Neural progenitor cell (in vitro differentiated cells): Measurements from ENCODE around the gene ATP6V0A4. TPM values are rescaled to one million over a fixed set of nuclear protein-coding genes. Genes with fewer than 3 reads are reported as not detected.
"Not testable (repeated sequence)": the region's sequence is repeated elsewhere in the genome, so short reads cannot be mapped to it uniquely, and the experiment has no call there.

Experiments used
- DNase-seq: peaks from one replicate; pipeline ENCODE4 v3.0.0-alpha.2; 2016; ENCODE audit warnings: low spot score
- H2AFZ ChIP-seq: fragments of 200-600 bp; sonication (generic); replicated peaks from 2 replicates; pipeline ENCODE4 v1.6.1; 2016; ENCODE audit warnings: antibody characterized with exemption
- H3F3A ChIP-seq: fragments of 200-600 bp; sonication (generic); 2 replicates; pipeline ENCODE4 v1.6.1; 2016; ENCODE audit warnings: antibody characterized with exemption, low read depth
- H3K27ac ChIP-seq: fragments of 200-600 bp; sonication (generic); 2 replicates; pipeline ENCODE4 v1.5.1; 2016; ENCODE audit warnings: mild to moderate bottlenecking
- H3K27me3 ChIP-seq: fragments of 200-600 bp; sonication (generic); 2 replicates; pipeline ENCODE4 v1.6.1; 2016; ENCODE audit warnings: mild to moderate bottlenecking, moderate library complexity
- H3K36me3 ChIP-seq: fragments of 200-600 bp; sonication (generic); 2 replicates; pipeline ENCODE4 v1.5.1; 2016
- H3K4me1 ChIP-seq: fragments of 200-600 bp; sonication (generic); 2 replicates; pipeline ENCODE4 v1.6.1; 2016; ENCODE audit warnings: mixed run types
- H3K4me2 ChIP-seq: fragments of 200-600 bp; sonication (generic); 2 replicates; pipeline ENCODE4 v1.6.1; 2016
- H3K4me3 ChIP-seq: fragments of 200-600 bp; sonication (generic); 2 replicates; pipeline ENCODE4 v1.5.1; 2016
- H3K79me2 ChIP-seq: fragments of 200-600 bp; sonication (generic); 2 replicates; pipeline ENCODE4 v1.6.1; 2016; ENCODE audit warnings: low read depth
- H3K9ac ChIP-seq: fragments of 200-600 bp; sonication (generic); 2 replicates; pipeline ENCODE4 v1.6.1; 2016
- H3K9me3 ChIP-seq: fragments of 200-600 bp; sonication (generic); 2 replicates; pipeline ENCODE4 v1.5.1; 2016; ENCODE audit warnings: low read depth
- H4K20me1 ChIP-seq: fragments of 200-600 bp; sonication (generic); 2 replicates; pipeline ENCODE4 v1.6.1; 2016; ENCODE audit warnings: low read depth
- H3K27ac Mint-ChIP-seq: 3 replicates; pipeline ENCODE4 v1.8.0; 2021; ENCODE audit warnings: mixed read lengths
- H3K27me3 Mint-ChIP-seq: 2 replicates; pipeline ENCODE4 v1.8.0; 2022; ENCODE audit warnings: low read depth, mild to moderate bottlenecking, inconsistent platforms, moderate library complexity, mixed read lengths; ENCODE audit not compliant: insufficient read depth
- H3K36me3 Mint-ChIP-seq: 3 replicates; pipeline ENCODE4 v1.8.0; 2021; ENCODE audit warnings: mixed read lengths
- H3K4me1 Mint-ChIP-seq: 3 replicates; pipeline ENCODE4 v1.8.0; 2021; ENCODE audit warnings: mixed read lengths
- H3K4me3 Mint-ChIP-seq: 3 replicates; pipeline ENCODE4 v1.8.0; 2021; ENCODE audit warnings: mild to moderate bottlenecking, moderate library complexity, mixed read lengths
- H3K9me3 Mint-ChIP-seq: 3 replicates; pipeline ENCODE4 v1.8.0; 2020; ENCODE audit warnings: mixed read lengths
- EZH2 ChIP-seq: fragments of 200-600 bp; sonication (generic); IDR thresholded peaks from 2 replicates; pipeline ENCODE4 v1.6.1; 2017; ENCODE audit warnings: antibody characterized with exemption, mild to moderate bottlenecking, moderate library complexity
- EZH2phosphoT487 ChIP-seq: fragments of 200-600 bp; sonication (generic); IDR thresholded peaks from 2 replicates; pipeline ENCODE4 v1.6.1; 2017; ENCODE audit warnings: antibody characterized with exemption
- total RNA-seq: library from RNA; depleted of rRNA; stranded (reverse); fragments of >200 nt; gene quantifications from 2 replicates; pipeline ENCODE4 v1.2.3, GENCODE V29; 2015; ENCODE audit warnings: low replicate concordance
- TF ChIP-seq, protein P1 (sequence below): fragments of 200-600 bp; sonication (generic); IDR thresholded peaks from 2 replicates; pipeline ENCODE4 v1.5.1; 2017; ENCODE audit warnings: antibody characterized with exemption, mild to moderate bottlenecking

Gene ATP6V0A4
- total RNA-seq, 1 donor from 2014 or later: 0.36 TPM

DNA sequence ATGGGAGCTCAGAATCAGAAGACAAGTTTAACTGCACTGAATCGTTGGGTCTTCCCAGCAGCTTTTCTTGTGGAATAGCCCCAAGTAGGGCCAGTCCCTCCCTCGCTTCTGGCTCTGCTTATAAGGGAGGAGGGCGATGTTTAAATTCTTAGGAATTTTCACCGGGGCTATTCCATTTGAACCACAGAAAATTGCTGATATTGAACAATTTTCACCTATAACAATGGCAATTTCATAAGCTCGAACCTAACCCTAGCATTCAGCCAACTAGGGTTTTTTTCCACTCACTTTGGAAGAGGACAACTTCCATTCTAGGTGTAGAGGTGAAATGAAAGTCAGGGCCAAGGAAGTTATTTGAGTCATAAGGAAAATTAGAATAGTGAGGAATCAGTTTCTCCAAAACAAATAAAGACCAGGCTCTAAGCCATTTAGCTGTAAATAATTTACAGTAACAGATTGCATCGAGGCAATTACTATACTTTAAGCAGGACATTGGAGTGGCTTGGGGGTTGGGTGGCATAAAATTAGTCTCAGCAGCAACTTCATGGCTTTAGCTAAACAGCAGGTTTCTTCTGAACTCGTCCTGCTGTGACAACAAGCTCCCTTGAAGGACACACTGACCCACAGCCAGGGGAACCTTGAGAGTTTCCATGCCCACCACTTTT lies 1.5 kb upstream of the ATP6V0A4 start:
- Histone ChIP-seq H3K9me3 (no peaks in the 10 kb centered on the region), H3K27ac (no peak overlapping the region), H3F3A (no peaks in the 10 kb centered on the region), H4K20me1 (no peaks in the 10 kb centered on the region), H3K27me3 (peaks cover 8% of the 10 kb centered on the region), H3K36me3 (no peaks in the 10 kb centered on the region), H3K9ac (no peak overlapping the region), H3K79me2 (no peaks in the 10 kb centered on the region), H3K4me1 (no peaks in the 10 kb centered on the region), H3K4me3 (no peak overlapping the region), H2AFZ (no peak overlapping the region), H3K4me2 (no peak overlapping the region)
- TF ChIP-seq EZH2 (no peak), EZH2phosphoT487 (no peak)
- TF ChIP-seq, protein P1, sequence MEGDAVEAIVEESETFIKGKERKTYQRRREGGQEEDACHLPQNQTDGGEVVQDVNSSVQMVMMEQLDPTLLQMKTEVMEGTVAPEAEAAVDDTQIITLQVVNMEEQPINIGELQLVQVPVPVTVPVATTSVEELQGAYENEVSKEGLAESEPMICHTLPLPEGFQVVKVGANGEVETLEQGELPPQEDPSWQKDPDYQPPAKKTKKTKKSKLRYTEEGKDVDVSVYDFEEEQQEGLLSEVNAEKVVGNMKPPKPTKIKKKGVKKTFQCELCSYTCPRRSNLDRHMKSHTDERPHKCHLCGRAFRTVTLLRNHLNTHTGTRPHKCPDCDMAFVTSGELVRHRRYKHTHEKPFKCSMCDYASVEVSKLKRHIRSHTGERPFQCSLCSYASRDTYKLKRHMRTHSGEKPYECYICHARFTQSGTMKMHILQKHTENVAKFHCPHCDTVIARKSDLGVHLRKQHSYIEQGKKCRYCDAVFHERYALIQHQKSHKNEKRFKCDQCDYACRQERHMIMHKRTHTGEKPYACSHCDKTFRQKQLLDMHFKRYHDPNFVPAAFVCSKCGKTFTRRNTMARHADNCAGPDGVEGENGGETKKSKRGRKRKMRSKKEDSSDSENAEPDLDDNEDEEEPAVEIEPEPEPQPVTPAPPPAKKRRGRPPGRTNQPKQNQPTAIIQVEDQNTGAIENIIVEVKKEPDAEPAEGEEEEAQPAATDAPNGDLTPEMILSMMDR: no peak
- Mint-ChIP-seq H3K4me1 (peaks cover 11% of the 10 kb centered on the region), H3K27me3 (peaks cover 7% of the 10 kb centered on the region), H3K27ac (no peak overlapping the region), H3K9me3 (no peaks in the 10 kb centered on the region), H3K4me3 (no peak overlapping the region), H3K36me3 (no peaks in the 10 kb centered on the region)
- DNase-seq: no peak

DNA sequence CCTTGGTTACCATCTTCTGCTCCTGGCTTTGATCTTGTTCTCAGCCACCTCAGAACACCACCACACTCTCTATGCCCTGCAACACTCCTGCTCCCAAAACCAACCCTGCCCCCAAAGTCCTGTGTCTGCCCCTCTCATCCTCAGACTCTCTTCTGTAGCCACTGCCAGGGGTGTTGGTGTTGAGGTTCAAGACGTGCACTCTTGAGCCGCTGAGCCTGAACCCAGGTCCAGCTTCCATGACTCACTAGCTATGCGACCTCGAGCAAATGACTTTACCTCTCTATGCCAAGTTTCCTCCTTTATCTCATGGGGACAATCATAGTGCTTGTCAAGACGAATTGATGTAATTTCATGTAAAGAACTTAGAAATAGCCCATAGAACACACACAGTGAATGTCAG lies 840 bp upstream of the ATP6V0A4 start:
- Histone ChIP-seq H3K79me2 (no peaks in the 10 kb centered on the region), H4K20me1 (no peaks in the 10 kb centered on the region), H3K9me3 (no peaks in the 10 kb centered on the region), H3K9ac (no peak overlapping the region), H3K27me3 (peaks cover 8% of the 10 kb centered on the region), H3K4me1 (no peaks in the 10 kb centered on the region), H3F3A (no peaks in the 10 kb centered on the region), H3K4me3 (no peak overlapping the region), H2AFZ (peak overlapping the region; percentile 37), H3K27ac (no peak overlapping the region), H3K36me3 (no peaks in the 10 kb centered on the region), H3K4me2 (no peak overlapping the region)
- TF ChIP-seq EZH2phosphoT487: no peak
- TF ChIP-seq, protein P1: no peak
- TF ChIP-seq EZH2: no peak
- peaks cover 5% of the 10 kb centered on the region for H3K27me3 Mint-ChIP-seq
- DNase-seq: no peak
- no peaks in the 10 kb centered on the region for H3K36me3 Mint-ChIP-seq
- H3K4me1 Mint-ChIP-seq: peaks cover 11% of the 10 kb centered on the region
- H3K4me3 Mint-ChIP-seq: peak overlapping the region; percentile 55
- no peak overlapping the region for H3K27ac Mint-ChIP-seq
- H3K9me3 Mint-ChIP-seq: no peaks in the 10 kb centered on the region

DNA sequence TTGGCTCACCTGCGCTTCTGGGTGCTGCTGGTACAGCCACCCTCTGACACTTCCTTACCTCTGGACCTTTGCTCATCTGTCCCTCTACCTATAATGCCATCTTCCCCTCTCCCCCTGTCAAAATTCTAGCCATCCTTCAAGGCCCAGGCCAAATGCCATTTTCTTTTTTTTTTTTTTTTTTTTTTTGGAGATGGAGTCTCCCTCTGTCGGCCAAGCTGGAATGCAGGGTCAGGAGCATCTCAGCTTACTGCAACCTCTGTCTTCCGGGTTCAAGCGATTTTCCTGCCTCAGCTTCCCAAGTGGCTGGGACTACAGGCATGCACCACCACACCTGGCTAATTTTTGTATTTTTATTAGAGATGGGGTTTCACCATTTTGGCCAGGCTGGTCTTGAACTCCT lies 950 bp downstream of the ATP6V0A4 start:
- H3K27ac ChIP-seq, H3F3A ChIP-seq, H3K27me3 ChIP-seq, H3K9ac ChIP-seq, H3K9me3 Mint-ChIP-seq, H4K20me1 ChIP-seq, H3K27ac Mint-ChIP-seq, H3K36me3 ChIP-seq, H3K9me3 ChIP-seq, H3K4me3 Mint-ChIP-seq, H3K4me3 ChIP-seq, H3K4me1 ChIP-seq, H3K4me2 ChIP-seq, H3K36me3 Mint-ChIP-seq, H2AFZ ChIP-seq, DNase-seq, H3K27me3 Mint-ChIP-seq, H3K79me2 ChIP-seq: not testable (repeated sequence)
- TF ChIP-seq, protein P1: peak; percentile 28
- peaks cover 11% of the 10 kb centered on the region for H3K4me1 Mint-ChIP-seq
